Hepatocyte (in vitro differentiated cells): Measurements from ENCODE around the gene EDAR. TPM values are rescaled to one million over a fixed set of nuclear protein-coding genes. Genes with fewer than 3 reads are reported as not detected.

Experiments
- DNase-seq: peaks from one replicate; pipeline ENCODE4 v3.0.0-alpha.2; 2016; ENCODE audit warnings: low spot score
- H2AFZ ChIP-seq: fragments of 200-600 bp; sonication (generic); 2 replicates; pipeline ENCODE4 v1.6.0; 2016; ENCODE audit warnings: antibody characterized with exemption, mild to moderate bottlenecking
- H3K27ac ChIP-seq: fragments of 200-600 bp; sonication (generic); 2 replicates; pipeline ENCODE4 v1.5.1; 2016; ENCODE audit warnings: mild to moderate bottlenecking
- H3K27me3 ChIP-seq: fragments of 200-600 bp; sonication (generic); 2 replicates; pipeline ENCODE4 v1.6.1; 2016
- H3K36me3 ChIP-seq: fragments of 200-600 bp; sonication (generic); replicated peaks from 2 replicates; pipeline ENCODE4 v1.5.1; 2016; ENCODE audit warnings: low read depth; ENCODE audit not compliant: insufficient read depth
- H3K4me1 ChIP-seq: fragments of 200-600 bp; sonication (generic); 2 replicates; pipeline ENCODE4 v1.5.1; 2016; ENCODE audit warnings: mild to moderate bottlenecking, moderate library complexity; ENCODE audit not compliant: insufficient read depth
- H3K4me2 ChIP-seq: fragments of 200-600 bp; sonication (generic); 2 replicates; pipeline ENCODE4 v1.6.0; 2016
- H3K4me3 ChIP-seq: fragments of 200-600 bp; sonication (generic); 2 replicates; pipeline ENCODE4 v1.5.1; 2016; ENCODE audit warnings: mild to moderate bottlenecking
- H3K79me2 ChIP-seq: fragments of 200-600 bp; sonication (generic); 2 replicates; pipeline ENCODE4 v1.6.0; 2017; ENCODE audit warnings: mild to moderate bottlenecking
- H3K9me2 ChIP-seq: fragments of 200-600 bp; sonication (generic); replicated peaks from 2 replicates; pipeline ENCODE4 v1.6.0; 2017; ENCODE audit warnings: mild to moderate bottlenecking; ENCODE audit not compliant: insufficient read depth
- H3K9me3 ChIP-seq: fragments of 200-600 bp; sonication (generic); 2 replicates; pipeline ENCODE4 v1.5.1; 2016; ENCODE audit warnings: low read depth, mild to moderate bottlenecking
- H4K20me1 ChIP-seq: fragments of 200-600 bp; sonication (generic); 2 replicates; pipeline ENCODE4 v1.6.0; 2016; ENCODE audit warnings: mild to moderate bottlenecking; ENCODE audit not compliant: insufficient read depth, poor library complexity, severe bottlenecking
- CTCF ChIP-seq: fragments of 200-600 bp; sonication (generic); IDR thresholded peaks from 2 replicates; pipeline ENCODE4 v1.5.1; 2016; ENCODE audit warnings: antibody characterized with exemption, mild to moderate bottlenecking; ENCODE audit not compliant: poor library complexity
- EZH2 ChIP-seq: fragments of 200-600 bp; sonication (generic); IDR thresholded peaks from 2 replicates; pipeline ENCODE4 v1.6.1; 2016; ENCODE audit warnings: antibody characterized with exemption, mild to moderate bottlenecking, borderline replicate concordance
- EZH2phosphoT487 ChIP-seq: fragments of 200-600 bp; sonication (generic); IDR thresholded peaks from one replicate; pipeline ENCODE4 v1.6.1; 2018; ENCODE audit warnings: antibody characterized with exemption, mild to moderate bottlenecking, low read depth, moderate library complexity; ENCODE audit not compliant: unreplicated experiment, severe bottlenecking
- WGBS: methylation state at CpG from one replicate; pipeline ENCODE4 v1.1.6; 2016; ENCODE audit warnings: low lambda C conversion rate; ENCODE audit errors: missing lambda C conversion rate; 5-methylcytosine and 5-hydroxymethylcytosine counted together
- polyA plus RNA-seq: library from polyadenylated mRNA; unstranded; fragments of >200 nt; fragmentation: Nextera tagmentation; extraction: Ambion mirVana; gene quantifications from 2 replicates; pipeline ENCODE4 v1.2.1, GENCODE V29; 2016
- total RNA-seq: library from RNA; depleted of rRNA; stranded (reverse); fragments of >200 nt; gene quantifications from 2 replicates; pipeline ENCODE4 v1.2.3, GENCODE V29; 2014

The EDAR gene
- total and polyA plus RNA-seq, 2 experiments from 2014 or later = 0.20 to 0.21 TPM

GRCh38 chr2:109024477-109024876, 35.5 kb upstream of the EDAR start:
- Histone ChIP-seq H2AFZ (no peak overlapping the region), H3K27me3 (no peaks in the 10 kb centered on the region), H3K79me2 (no peaks in the 10 kb centered on the region), H3K9me3 (no peaks in the 10 kb centered on the region), H3K36me3 (no peaks in the 10 kb centered on the region), H3K4me3 (no peak overlapping the region), H4K20me1 (no peaks in the 10 kb centered on the region), H3K9me2 (no peaks in the 10 kb centered on the region), H3K4me2 (no peak overlapping the region), H3K27ac (no peak overlapping the region), H3K4me1 (peaks cover 3% of the 10 kb centered on the region)
- no peak for DNase-seq
- no peak for TF ChIP-seq CTCF
- no peak for TF ChIP-seq EZH2
- no peak for TF ChIP-seq EZH2phosphoT487
- WGBS = 94% methylated on average over 3 of the region's 3 CpGs

GRCh38 chr2:109021895-109022300, 32.9 kb upstream of the EDAR start:
- no peaks in the 10 kb centered on the region for H4K20me1 ChIP-seq
- no peak for DNase-seq
- no peak for TF ChIP-seq CTCF
- TF ChIP-seq EZH2 = no peak
- no peak for TF ChIP-seq EZH2phosphoT487
- no peak overlapping the region for H2AFZ ChIP-seq
- WGBS = 88% methylated on average over 13 of the region's 13 CpGs
- H3K27ac ChIP-seq = no peak overlapping the region
- no peaks in the 10 kb centered on the region for H3K9me2 ChIP-seq
- H3K4me2 ChIP-seq = no peak overlapping the region
- H3K9me3 ChIP-seq = no peaks in the 10 kb centered on the region
- no peak overlapping the region for H3K4me3 ChIP-seq
- H3K36me3 ChIP-seq = no peaks in the 10 kb centered on the region
- H3K4me1 ChIP-seq = peaks cover 3% of the 10 kb centered on the region
- H3K27me3 ChIP-seq = no peaks in the 10 kb centered on the region
- H3K79me2 ChIP-seq = no peaks in the 10 kb centered on the region

GRCh38 chr2:109020217-109020637, 31.2 kb upstream of the EDAR start:
- Histone ChIP-seq H3K79me2 (no peaks in the 10 kb centered on the region), H2AFZ (no peak overlapping the region), H3K4me3 (no peak overlapping the region), H3K4me1 (peaks cover 3% of the 10 kb centered on the region), H3K27me3 (no peaks in the 10 kb centered on the region), H3K36me3 (no peaks in the 10 kb centered on the region), H4K20me1 (no peaks in the 10 kb centered on the region), H3K9me2 (no peaks in the 10 kb centered on the region), H3K9me3 (no peaks in the 10 kb centered on the region), H3K27ac (no peak overlapping the region), H3K4me2 (no peak overlapping the region)
- TF ChIP-seq EZH2phosphoT487 = no peak
- no peak for TF ChIP-seq EZH2
- no peak for TF ChIP-seq CTCF
- WGBS = 6% methylated on average over 7 of the region's 7 CpGs
- DNase-seq = no peak

GRCh38 chr2:109018452-109018851, 29.4 kb upstream of the EDAR start:
- peaks cover 3% of the 10 kb centered on the region for H3K4me1 ChIP-seq
- H3K36me3 ChIP-seq = no peaks in the 10 kb centered on the region
- H2AFZ ChIP-seq = no peak overlapping the region
- no peak for DNase-seq
- no peak overlapping the region for H3K27ac ChIP-seq
- no peaks in the 10 kb centered on the region for H4K20me1 ChIP-seq
- no peak overlapping the region for H3K4me2 ChIP-seq
- WGBS = 93% methylated on average over 5 of the region's 5 CpGs
- no peak overlapping the region for H3K4me3 ChIP-seq
- H3K9me3 ChIP-seq = no peaks in the 10 kb centered on the region
- H3K9me2 ChIP-seq = no peaks in the 10 kb centered on the region
- TF ChIP-seq EZH2phosphoT487 (no peak), CTCF (no peak), EZH2 (no peak)
- H3K79me2 ChIP-seq = no peaks in the 10 kb centered on the region
- no peaks in the 10 kb centered on the region for H3K27me3 ChIP-seq
